Dendritic cell treated with granulocyte-macrophage colony-stimulating factor and Interleukin-4, amounts not matched to agents 40 ng/mL and 50 ng/mL, for 4 days (primary cell): ENCODE results near the gene AFF1.

ENCODE experiments used
- H3K27ac Mint-ChIP-seq: one replicate; pipeline ENCODE4 v1.8.0; 2022; ENCODE audit warnings: mild to moderate bottlenecking, mixed read lengths
- H3K27me3 Mint-ChIP-seq: one replicate; pipeline ENCODE4 v1.8.0; 2022; ENCODE audit warnings: mild to moderate bottlenecking, mixed read lengths
- H3K36me3 Mint-ChIP-seq: one replicate; pipeline ENCODE4 v1.8.0; 2022; ENCODE audit warnings: low read depth, mixed read lengths
- H3K4me1 Mint-ChIP-seq: one replicate; pipeline ENCODE4 v1.8.0; 2022; ENCODE audit warnings: low read depth, mixed read lengths
- H3K4me3 Mint-ChIP-seq: one replicate; pipeline ENCODE4 v1.8.0; 2022; ENCODE audit warnings: mild to moderate bottlenecking, moderate library complexity, mixed read lengths
- H3K9me3 Mint-ChIP-seq: one replicate; pipeline ENCODE4 v1.8.0; 2022; ENCODE audit warnings: mixed read lengths
- intact Hi-C: fragments of 100-400 bp; cut with micrococcal nuclease; formaldehyde crosslinking; loops from one replicate; pipeline ENCODE4 v1.15.0; 2022

The AFF1 gene

GRCh38 chr4:86910369-86910768 is 24.4 kb upstream of the AFF1 start:
- intact Hi-C loops, result no loop called here
- H3K36me3 Mint-ChIP-seq, result peaks cover 11% of the 10 kb centered on the region
- H3K4me3 Mint-ChIP-seq, result peak overlapping the region; percentile 39
- peaks cover 71% of the 10 kb centered on the region for H3K4me1 Mint-ChIP-seq
- H3K27ac Mint-ChIP-seq, result peak overlapping the region; percentile 86
- H3K9me3 Mint-ChIP-seq, result no peaks in the 10 kb centered on the region
- no peaks in the 10 kb centered on the region for H3K27me3 Mint-ChIP-seq

GRCh38 chr4:86910820-86911684 is 23.8 kb upstream of the AFF1 start:
- no peaks in the 10 kb centered on the region for H3K27me3 Mint-ChIP-seq
- H3K4me1 Mint-ChIP-seq, result peaks cover 65% of the 10 kb centered on the region
- no peaks in the 10 kb centered on the region for H3K9me3 Mint-ChIP-seq
- intact Hi-C loops, result no loop called here
- peaks cover 11% of the 10 kb centered on the region for H3K36me3 Mint-ChIP-seq
- H3K27ac Mint-ChIP-seq, result peak overlapping the region; percentile 86
- H3K4me3 Mint-ChIP-seq, result no peak overlapping the region

GRCh38 chr4:86916392-86916791 is 18.4 kb upstream of the AFF1 start:
- H3K36me3 Mint-ChIP-seq, result peaks cover 17% of the 10 kb centered on the region
- H3K9me3 Mint-ChIP-seq, result no peaks in the 10 kb centered on the region
- intact Hi-C loops, result no loop called here
- H3K4me3 Mint-ChIP-seq, result no peak overlapping the region
- peaks cover 56% of the 10 kb centered on the region for H3K4me1 Mint-ChIP-seq
- no peaks in the 10 kb centered on the region for H3K27me3 Mint-ChIP-seq
- no peak overlapping the region for H3K27ac Mint-ChIP-seq

- H3K9me3 Mint-ChIP-seq, result no peaks in the 10 kb centered on the region
- peaks cover 56% of the 10 kb centered on the region for H3K4me1 Mint-ChIP-seq
- intact Hi-C loops, result no loop called here
- H3K36me3 Mint-ChIP-seq, result peaks cover 17% of the 10 kb centered on the region
- peak overlapping the region; percentile 90 for H3K27ac Mint-ChIP-seq
- H3K4me3 Mint-ChIP-seq, result no peak overlapping the region
- no peaks in the 10 kb centered on the region for H3K27me3 Mint-ChIP-seq
These were observed 17.4 kb upstream of the AFF1 start for GRCh38 chr4:86917212-86918039.

GRCh38 chr4:86918539-86919072 is 16.2 kb upstream of the AFF1 start:
- H3K27ac Mint-ChIP-seq, result peak overlapping the region; percentile 90
- peaks cover 17% of the 10 kb centered on the region for H3K36me3 Mint-ChIP-seq
- no peak overlapping the region for H3K4me3 Mint-ChIP-seq
- peaks cover 62% of the 10 kb centered on the region for H3K4me1 Mint-ChIP-seq
- no peaks in the 10 kb centered on the region for H3K9me3 Mint-ChIP-seq
- no peaks in the 10 kb centered on the region for H3K27me3 Mint-ChIP-seq
- intact Hi-C loops, result no loop called here

GRCh38 chr4:86919561-86920223 is 15.1 kb upstream of the AFF1 start:
- Mint-ChIP-seq H3K27me3 (no peaks in the 10 kb centered on the region), H3K4me1 (peaks cover 64% of the 10 kb centered on the region), H3K9me3 (no peaks in the 10 kb centered on the region), H3K27ac (peak overlapping the region; percentile 90), H3K36me3 (peaks cover 19% of the 10 kb centered on the region), H3K4me3 (peak overlapping the region; percentile 37)
- intact Hi-C loops, result no loop called here

GRCh38 chr4:86921608-86922252 is 13.1 kb upstream of the AFF1 start:
- H3K4me3 Mint-ChIP-seq, result no peak overlapping the region
- H3K27ac Mint-ChIP-seq, result peak overlapping the region; percentile 90
- intact Hi-C loops, result loop anchor here (1.0 kb wide), 1 partner anchor 172 kb away; no protein-coding TSS in a partner anchor
- H3K36me3 Mint-ChIP-seq, result peaks cover 21% of the 10 kb centered on the region
- no peaks in the 10 kb centered on the region for H3K9me3 Mint-ChIP-seq
- H3K27me3 Mint-ChIP-seq, result no peaks in the 10 kb centered on the region
- H3K4me1 Mint-ChIP-seq, result peaks cover 64% of the 10 kb centered on the region

- no peak overlapping the region for H3K4me3 Mint-ChIP-seq
- peak overlapping the region; percentile 12 for H3K27ac Mint-ChIP-seq
- H3K9me3 Mint-ChIP-seq, result no peaks in the 10 kb centered on the region
- intact Hi-C loops, result no loop called here
- no peaks in the 10 kb centered on the region for H3K27me3 Mint-ChIP-seq
- H3K36me3 Mint-ChIP-seq, result peaks cover 18% of the 10 kb centered on the region
- peaks cover 62% of the 10 kb centered on the region for H3K4me1 Mint-ChIP-seq
These were observed 10.0 kb upstream of the AFF1 start for GRCh38 chr4:86924811-86925210.

GRCh38 chr4:86926435-86927086 is 8.2 kb upstream of the AFF1 start:
- intact Hi-C loops, result no loop called here
- Mint-ChIP-seq H3K4me3 (no peak overlapping the region), H3K27ac (no peak overlapping the region)

GRCh38 chr4:86927843-86928395 is 6.9 kb upstream of the AFF1 start:
- H3K27ac Mint-ChIP-seq, result peak overlapping the region; percentile 7
- intact Hi-C loops, result no loop called here
- peaks cover 32% of the 10 kb centered on the region for H3K36me3 Mint-ChIP-seq
- H3K27me3 Mint-ChIP-seq, result no peaks in the 10 kb centered on the region
- no peak overlapping the region for H3K4me3 Mint-ChIP-seq
- H3K9me3 Mint-ChIP-seq, result no peaks in the 10 kb centered on the region
- peaks cover 45% of the 10 kb centered on the region for H3K4me1 Mint-ChIP-seq

More at GRCh38 chr4:86926435-86927086, 8.2 kb upstream of the AFF1 start:
- peaks cover 57% of the 10 kb centered on the region for H3K4me1 Mint-ChIP-seq
- peaks cover 32% of the 10 kb centered on the region for H3K36me3 Mint-ChIP-seq
- H3K9me3 Mint-ChIP-seq, result no peaks in the 10 kb centered on the region
- no peaks in the 10 kb centered on the region for H3K27me3 Mint-ChIP-seq

GRCh38 chr4:86928400-86929255 is 6.2 kb upstream of the AFF1 start:
- no peaks in the 10 kb centered on the region for H3K27me3 Mint-ChIP-seq
- peaks cover 51% of the 10 kb centered on the region for H3K4me1 Mint-ChIP-seq
- H3K9me3 Mint-ChIP-seq, result no peaks in the 10 kb centered on the region
- intact Hi-C loops, result no loop called here
- H3K4me3 Mint-ChIP-seq, result no peak overlapping the region
- H3K27ac Mint-ChIP-seq, result peak overlapping the region; percentile 43
- peaks cover 32% of the 10 kb centered on the region for H3K36me3 Mint-ChIP-seq

- Mint-ChIP-seq H3K4me1 (peaks cover 45% of the 10 kb centered on the region), H3K27ac (peak overlapping the region; percentile 95), H3K27me3 (no peaks in the 10 kb centered on the region), H3K36me3 (peaks cover 37% of the 10 kb centered on the region), H3K4me3 (peak overlapping the region; percentile 84), H3K9me3 (no peaks in the 10 kb centered on the region)
- intact Hi-C loops, result no loop called here
These were observed 552 bp upstream of the AFF1 start for GRCh38 chr4:86934147-86934770.
